ENCODE results near the gene DHRS7C.

Gene DHRS7C

GRCh38 chr17:9766970-9767369 is 24.4 kb downstream of the DHRS7C start:
- no peak for DNase-seq (ENCODE audit: low read depth, low spot score)

- DNase-seq (ENCODE audit: low read depth, low spot score): no peak
Observed at GRCh38 chr17:9765322-9765721, 26.1 kb downstream of the DHRS7C start.

DNA sequence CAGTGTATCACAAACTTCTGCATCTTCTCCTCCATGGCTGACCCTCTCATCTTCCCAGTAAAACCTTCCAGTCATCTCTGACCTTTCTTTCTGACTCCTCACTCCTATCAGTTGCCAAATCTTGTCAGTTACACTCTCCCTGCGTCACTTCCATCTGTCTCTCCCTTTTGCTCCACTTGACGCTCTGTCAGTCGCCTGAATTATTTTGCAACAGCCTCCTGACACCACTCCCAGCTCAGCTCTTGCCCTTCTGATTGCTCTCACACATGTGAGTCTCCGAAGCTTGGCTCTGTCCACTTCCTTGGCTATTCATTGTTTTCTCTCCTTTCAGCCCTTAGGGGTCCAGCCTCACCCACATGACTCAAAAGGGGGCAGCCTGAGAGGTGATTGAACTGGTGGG is 27.7 kb downstream of the DHRS7C start:
- DNase-seq (ENCODE audit: low read depth, low spot score): no peak

- DNase-seq (ENCODE audit: low read depth, low spot score): no peak
Observed at GRCh38 chr17:9760266-9760665, 31.1 kb downstream of the DHRS7C start.

GRCh38 chr17:9755083-9755482 is 36.3 kb downstream of the DHRS7C start:
- no peak for DNase-seq (ENCODE audit: low read depth, low spot score)

- no peak for DNase-seq (ENCODE audit: low read depth, low spot score)
Observed at GRCh38 chr17:9750524-9750923, 40.9 kb downstream of the DHRS7C start.

GRCh38 chr17:9729735-9730420 is 61.5 kb downstream of the DHRS7C start:
- DNase-seq (ENCODE audit: low read depth, low spot score): no peak

DNA sequence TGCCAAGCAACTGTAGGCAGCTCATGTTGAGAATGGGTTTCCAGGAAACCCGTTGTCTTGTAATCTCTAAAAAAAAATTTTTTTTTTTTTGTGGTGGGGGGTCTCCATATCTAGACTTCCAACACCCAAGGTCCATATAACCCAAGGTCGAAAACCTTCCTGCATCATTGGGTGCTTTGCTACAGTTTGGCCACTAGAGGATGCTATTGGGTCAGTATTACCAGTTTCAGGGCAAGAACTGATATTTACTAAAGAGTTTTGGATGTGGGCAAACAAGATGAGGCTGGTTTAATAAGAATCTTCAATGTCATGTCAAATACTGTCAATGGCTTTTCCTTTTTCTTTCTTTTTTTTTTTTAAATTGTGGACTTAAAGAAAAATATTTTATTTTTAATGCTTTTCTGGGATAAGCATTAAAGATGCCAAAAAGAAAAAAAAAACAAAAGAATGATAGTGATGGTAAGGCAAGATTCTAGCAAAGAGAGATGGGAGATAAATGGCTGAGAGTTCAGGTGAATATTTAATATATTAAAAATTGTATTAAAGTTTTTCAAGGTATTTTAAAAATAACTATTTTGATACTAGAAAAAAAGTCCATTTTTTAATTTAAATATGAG is 62.2 kb downstream of the DHRS7C start:
- DNase-seq (ENCODE audit: low read depth, low spot score): peak; percentile 46

GRCh38 chr17:9728564-9728963 is 62.8 kb downstream of the DHRS7C start:
- DNase-seq (ENCODE audit: low read depth, low spot score): no peak

- DNase-seq (ENCODE audit: low read depth, low spot score): no peak
Observed at GRCh38 chr17:9728005-9728404, 63.4 kb downstream of the DHRS7C start.

DNA sequence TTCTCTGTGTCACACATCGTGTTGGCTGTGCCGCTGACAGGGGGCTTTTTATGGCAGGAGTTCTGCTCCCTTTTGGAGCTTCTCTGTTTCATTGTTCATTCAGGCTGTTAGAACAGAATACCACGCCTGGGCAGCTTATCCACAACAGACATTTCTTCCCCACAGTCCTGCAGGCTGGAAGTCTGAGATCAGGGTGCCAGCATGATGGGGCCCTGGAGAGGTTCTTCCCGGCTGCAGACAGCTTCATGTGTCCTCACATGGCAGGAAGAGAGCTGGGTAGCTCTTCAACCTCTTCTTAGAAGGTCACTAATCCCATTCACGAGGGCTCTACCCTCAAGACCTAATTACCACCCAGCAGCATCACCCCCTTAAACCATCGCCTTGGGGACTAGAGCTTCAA is 65.1 kb downstream of the DHRS7C start:
- DNase-seq (ENCODE audit: low read depth, low spot score): no peak

- no peak for DNase-seq (ENCODE audit: low read depth, low spot score)
Observed at GRCh38 chr17:9725575-9725974, 65.8 kb downstream of the DHRS7C start.
